Hypothalamus (tissue), 51 donors: ENCODE data around the gene AKR1E2.

Experiments
- DNase-seq, 51 donors: peaks; one replicate each; lab custom pipeline; 2025; lab: John Stamatoyannopoulos, UW

The AKR1E2 gene

DNA sequence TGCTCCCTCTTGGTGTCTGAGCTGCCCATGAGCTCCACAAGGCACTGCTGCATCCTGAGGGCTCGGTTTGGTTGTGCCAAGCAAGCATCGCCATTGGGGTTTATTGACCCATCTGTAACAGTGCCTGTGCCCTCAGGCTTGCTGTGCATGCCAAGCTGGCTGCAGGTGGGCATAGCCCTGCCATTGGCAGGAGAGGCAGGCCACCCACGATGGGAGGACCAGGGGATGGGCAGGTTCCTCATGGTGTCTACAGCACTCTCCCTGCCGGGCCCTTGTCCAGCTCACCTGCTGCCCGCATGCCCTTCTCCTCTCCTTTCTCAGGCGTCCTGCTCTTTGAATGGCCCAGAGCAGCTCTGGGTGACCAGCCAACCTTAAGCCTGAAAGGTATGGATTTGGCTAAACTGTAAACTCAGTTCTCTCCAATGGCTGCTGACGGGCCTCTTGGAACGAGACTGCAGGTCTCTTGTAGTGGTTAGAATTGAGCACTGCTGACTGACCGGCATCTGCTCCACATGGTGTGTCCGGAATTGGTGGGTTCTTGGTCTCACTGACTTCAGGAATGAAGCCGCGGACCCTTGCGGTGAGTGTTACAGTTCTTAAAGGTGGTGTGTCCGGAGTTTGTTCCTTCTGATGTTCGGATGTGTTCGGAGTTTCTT is 17.6 kb downstream of the AKR1E2 start:
- DNase-seq, result no peak

DNA sequence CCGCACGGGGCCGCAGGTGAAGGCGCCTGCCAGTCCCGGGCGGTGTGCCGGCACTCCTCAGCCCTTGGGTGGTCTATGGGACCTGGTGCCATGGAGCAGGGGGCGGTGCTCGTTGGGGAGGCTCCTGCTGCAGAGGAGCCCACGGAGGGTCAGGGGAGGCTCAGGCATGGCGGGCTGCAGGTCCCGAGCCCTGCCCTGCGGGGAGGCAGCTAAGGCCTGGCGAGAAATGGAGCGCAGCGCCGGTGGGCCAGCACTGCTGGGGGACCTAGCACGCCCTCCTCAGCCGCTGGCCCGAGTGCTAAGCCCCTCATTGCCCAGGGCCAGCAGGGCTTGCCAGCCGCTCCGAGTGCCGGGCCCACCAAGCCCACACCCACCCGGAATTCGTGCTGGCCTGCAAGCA is 18.9 kb downstream of the AKR1E2 start:
- no peak for DNase-seq

- DNase-seq, result no peak
Measured at GRCh38 chr10:4845766-4846165, 19.8 kb downstream of the AKR1E2 start.

GRCh38 chr10:4846775-4847174 is 20.8 kb downstream of the AKR1E2 start:
- DNase-seq, result no peak

DNA sequence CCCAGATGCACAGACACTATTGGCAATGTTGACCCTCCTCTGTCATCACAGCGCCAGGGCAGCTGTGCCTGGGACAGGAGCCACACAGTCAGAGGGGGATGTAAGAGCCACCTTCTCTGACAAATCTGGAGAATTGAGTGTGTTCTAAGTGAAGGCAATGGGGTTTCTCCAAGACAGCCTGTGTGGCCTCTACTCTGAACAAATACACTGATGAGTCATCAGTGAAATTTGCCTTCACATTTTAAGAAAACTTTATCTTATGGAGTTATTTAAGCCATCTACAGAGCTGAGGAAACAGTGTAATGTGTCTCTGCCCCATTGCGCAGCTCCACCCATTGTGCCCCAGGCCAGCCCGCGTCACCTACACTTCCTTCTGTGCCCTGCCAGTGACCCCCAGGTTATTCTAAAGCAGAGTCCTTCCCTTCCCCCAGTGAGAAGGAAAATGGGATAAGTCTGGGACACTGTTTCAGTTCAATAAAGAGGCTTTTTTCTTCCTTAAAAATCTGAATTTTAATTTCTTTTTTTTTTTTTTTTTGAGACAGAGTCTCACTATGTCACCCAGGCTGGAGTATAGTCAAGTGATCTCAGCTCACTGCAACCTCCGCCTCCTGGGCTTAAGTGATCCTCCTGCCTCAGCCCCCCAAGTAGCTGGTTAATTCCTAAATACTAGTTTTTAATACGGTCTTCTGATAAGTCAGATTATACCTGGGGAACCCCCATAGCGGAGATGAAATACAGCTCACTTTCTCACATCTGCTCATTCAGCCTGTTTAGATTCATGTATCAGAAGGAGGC is 21.8 kb downstream of the AKR1E2 start:
- DNase-seq, result peak in 1 of 51 donors; percentile 2

DNA sequence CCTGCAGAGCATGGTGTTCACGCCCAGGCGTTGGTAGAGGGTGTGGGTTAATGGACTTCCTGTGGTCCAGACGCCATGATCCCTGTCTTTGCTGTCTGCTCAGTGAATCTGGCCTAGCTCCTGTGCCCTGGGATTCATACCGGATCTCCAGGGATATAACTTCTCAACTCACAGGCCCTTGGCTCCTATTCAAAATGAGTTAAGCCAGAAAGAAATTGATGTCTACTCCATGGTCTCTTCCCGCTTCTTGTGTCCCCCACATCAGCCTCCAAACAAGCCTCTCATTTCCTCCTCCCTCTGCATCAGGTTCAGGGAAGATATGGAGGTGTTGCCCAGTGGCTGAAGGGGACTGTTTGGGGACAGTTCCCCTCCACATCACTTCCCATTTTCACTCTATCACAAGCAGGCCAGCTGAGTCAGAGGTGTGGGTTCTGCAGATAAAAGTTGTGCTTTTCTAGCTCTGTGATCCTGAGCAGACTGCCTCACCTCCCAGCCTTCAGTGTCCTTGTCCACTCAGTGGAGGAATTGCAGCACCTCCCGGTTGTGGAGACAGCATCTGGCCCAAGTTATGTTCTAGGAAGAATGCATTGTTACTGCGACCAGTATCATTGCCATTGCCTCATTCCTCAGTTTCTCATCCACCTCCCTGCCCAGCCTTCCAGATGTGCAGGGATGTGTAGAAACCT is 22.5 kb downstream of the AKR1E2 start:
- no peak for DNase-seq

GRCh38 chr10:4849042-4849402 is 23.0 kb downstream of the AKR1E2 start:
- no peak for DNase-seq

DNA sequence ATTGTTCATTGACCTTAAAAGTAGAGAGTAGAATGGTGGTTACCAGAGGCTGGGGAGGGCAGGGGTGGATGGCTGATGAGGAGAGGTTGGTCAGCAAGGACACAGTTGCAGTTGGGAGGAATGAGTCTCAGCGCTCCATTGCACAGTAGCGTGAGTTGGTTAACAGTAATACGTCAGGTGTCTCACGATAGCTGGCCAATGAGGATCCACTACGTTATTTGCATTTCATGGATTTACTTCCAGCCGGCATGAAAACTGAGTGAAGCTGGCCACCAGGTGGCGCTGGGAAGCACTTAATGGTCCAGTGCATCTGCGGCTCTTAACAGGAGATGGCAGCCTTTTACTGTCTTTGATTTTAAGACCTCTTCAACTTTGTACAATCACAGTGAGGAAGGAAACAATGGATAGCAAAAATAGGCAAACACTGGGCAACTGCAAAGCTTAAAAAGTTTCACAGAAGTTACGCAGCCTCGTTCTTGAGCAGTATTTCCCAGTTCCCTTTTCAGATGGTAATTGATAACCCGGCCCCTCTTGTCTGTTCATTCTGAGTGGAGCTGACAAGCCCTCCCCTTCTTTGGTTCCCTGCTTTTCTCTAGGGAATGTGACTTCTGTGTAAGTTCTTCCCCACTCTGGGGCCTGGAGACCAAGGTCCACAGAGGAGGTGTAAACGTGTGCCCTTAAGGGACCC is 23.7 kb downstream of the AKR1E2 start:
- DNase-seq, result peak in 48 of 51 donors; percentile 22 to 93 (median 71)

DNA sequence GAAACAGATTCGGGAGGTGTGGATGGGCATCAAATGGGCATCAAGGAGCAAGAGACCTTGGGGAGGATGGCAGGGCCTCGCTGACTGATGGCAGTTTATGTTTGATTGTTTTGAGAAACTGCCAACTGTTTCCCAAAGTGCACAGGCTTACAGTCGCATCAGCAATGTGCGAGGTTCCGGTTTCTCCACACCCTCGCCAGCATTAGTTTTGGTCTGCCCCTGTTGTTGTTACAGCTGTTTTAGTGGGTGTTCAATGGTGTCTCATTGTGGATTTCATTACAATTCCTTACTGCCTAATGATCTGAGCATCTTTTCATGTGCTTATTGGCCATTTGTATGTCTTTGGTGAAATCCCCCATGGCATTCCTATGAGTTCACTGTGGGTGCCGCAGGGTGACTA is 24.4 kb downstream of the AKR1E2 start:
- no peak for DNase-seq

DNA sequence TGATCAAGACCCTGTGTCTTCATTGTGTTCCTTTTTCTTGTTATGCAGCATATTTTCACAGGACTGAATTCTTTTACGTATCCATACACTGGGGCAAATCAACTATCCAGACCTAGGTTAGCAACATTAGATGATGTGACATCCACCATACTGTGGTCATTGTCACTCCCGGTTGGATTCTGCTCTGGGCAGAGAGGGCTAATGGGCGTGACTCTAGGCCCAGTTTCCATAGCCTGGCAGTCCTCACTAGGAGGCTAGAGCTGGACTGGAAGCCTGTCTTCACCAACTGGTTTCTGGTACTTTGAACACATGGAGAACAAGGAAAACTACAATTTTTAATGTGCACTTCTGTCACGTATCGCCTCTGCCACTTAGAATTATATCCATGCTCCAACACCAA is 25.2 kb downstream of the AKR1E2 start:
- DNase-seq, result no peak

- peak in 5 of 51 donors; percentile 4 to 15 (median 10) for DNase-seq
Measured at GRCh38 chr10:4851846-4852245, 25.8 kb downstream of the AKR1E2 start.

GRCh38 chr10:4865945-4866661 is 40.1 kb downstream of the AKR1E2 start:
- DNase-seq, result no peak

- DNase-seq, result no peak
Measured at GRCh38 chr10:4867109-4867519, 41.1 kb downstream of the AKR1E2 start.

DNA sequence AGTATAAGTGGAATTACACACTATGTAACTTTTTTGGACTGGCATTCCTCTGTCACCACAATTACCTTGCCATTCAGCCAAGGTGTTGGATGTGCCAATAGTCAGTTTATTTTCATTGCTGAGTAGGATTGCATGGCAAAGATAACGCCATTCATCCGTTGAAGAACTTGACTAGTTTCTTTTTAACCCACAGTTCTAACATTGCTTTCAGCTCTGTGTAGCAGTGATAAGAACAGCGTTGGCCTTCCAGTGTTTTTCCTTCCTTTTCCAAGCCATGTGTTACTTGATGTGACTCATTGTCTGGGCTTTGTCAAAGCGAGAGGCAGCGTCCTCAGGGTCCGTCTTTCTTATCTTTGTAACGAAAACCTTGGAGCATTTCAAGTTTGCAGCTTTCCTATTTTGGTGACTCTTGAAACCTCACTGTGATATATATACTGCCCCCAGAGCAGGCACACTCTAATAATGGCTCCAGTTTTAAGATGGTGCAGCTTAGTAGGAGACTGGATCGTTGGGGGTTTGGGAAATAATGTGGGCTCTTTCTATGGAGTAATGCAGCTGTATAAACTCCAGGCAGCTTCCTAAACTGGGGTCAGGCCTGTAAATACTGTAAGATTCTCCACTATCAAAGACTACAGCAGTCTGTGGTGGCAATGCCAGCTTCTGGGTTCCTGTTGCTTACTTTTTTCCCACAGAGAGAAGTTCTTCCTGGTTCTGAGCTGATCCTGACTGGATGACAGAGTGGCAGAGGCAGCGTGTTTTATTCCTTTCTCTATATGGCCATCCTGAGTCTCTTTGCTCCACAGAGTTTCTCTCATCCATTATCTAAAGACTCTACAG is 41.7 kb downstream of the AKR1E2 start:
- no peak for DNase-seq

- no peak for DNase-seq
Measured at GRCh38 chr10:4868357-4868657, 42.3 kb downstream of the AKR1E2 start.

DNA sequence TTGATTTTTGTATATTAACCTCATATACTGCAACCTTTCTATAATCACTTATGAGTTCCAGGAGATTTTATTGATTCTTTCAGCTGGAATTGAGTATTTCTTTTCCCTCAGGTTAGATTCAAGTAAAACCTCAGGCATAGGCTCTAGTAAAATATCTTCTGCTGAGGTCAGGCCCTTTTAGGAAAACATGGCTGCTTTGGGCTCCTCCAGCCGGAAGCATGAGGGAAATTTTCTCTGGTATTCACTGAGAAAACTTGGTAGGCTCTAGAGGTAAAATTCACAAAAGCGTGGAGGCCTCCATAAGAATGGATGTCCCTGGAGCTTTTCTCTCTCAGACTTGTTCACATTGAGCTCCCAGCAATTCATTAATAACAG is 56.7 kb downstream of the AKR1E2 start:
- no peak for DNase-seq

GRCh38 chr10:4883079-4883739 is 57.2 kb downstream of the AKR1E2 start:
- no peak for DNase-seq

GRCh38 chr10:4885162-4885561 is 59.2 kb downstream of the AKR1E2 start:
- no peak for DNase-seq

DNA sequence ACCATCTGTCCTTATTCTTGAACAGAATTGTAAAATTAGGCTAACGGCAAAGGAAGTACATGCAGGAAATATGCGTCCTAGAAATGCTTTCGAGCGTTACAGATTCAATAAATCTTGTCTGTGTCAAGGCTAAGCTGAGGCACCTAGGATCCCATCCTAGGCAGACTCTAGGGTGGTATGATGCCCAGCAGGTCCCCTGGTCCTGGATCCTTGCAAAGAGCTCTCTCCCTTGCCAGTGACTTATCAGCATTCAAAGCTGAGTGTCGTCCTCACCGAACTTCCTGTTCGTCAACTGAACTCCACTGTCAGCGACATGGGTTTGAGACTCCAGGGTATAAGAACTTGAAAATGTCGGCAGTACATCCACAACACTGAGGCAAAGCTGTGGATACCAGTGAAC is 61.5 kb downstream of the AKR1E2 start:
- no peak for DNase-seq
